Lung microvascular endothelial cell (primary cell): ENCODE measurements around the gene CKAP4. TPM values are rescaled to one million over a fixed set of nuclear protein-coding genes. Genes with fewer than 3 reads are reported as not detected.

Experiments used
- DNase-seq, 2 donors: peaks; one replicate each; pipeline versions ENCODE4 v3.0.0 to v3.0.0-alpha.2; 2010; ENCODE audit warnings: low read depth in 2 of 2
- total RNA-seq: library from RNA; depleted of rRNA; stranded (reverse); fragments of >200 nt; gene quantifications from 2 replicates; pipeline ENCODE4 v1.2.1, GENCODE V29; 2014

The CKAP4 gene
- total RNA-seq, 1 donor from 2014 or later = 35.9 TPM

DNA sequence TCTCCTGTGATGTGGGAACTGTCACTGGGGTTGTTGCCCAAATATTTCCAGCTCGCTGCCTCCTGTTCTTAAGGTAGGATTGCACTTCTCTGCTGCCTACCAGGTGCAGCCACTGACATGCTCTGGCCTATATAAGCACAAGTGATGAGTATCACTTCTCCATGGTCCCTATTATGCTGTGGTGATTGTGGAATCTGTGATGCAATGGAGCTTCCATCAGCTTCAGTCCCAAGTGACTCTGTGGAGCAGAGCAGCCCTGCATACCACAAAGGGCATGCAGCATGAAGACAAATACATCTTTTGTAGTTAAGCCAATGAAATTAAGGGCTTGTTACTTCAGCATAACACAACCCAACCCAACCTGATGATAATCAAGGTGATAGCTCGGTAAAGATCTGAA, 43.5 kb downstream of the CKAP4 start:
- no peak for DNase-seq

DNA sequence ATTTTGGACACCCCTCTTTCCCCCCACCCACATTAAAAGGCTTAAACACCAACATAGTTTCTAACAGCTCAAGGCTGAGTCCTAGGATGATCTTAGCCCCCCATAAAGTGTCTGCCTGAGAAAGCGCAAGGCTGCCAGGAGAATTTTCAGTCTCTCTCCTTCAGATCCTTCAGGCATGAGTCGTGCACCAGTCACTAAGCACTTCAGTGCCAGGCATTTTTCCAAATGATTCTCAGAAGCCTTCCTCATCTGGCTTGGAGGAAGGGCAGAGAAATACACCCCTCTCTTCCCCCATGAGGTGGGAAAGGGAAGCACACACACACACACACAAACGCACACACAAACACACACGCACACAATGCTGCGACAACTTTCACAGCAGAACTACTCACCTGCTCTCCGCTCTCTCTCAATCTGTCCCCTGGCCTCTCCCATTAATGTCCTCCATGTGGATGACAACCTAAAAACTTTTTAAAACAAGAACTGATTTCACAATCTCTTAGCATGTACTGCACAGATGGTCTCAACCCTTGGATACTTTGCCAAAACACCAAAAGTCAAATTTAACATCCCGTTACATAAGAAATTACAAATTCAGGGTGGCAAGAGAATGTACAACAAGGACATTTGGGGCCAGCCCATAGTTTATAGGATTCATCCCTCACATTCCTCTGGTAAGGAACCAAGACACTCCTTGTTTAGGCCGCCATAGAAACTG, 49.8 kb downstream of the CKAP4 start:
- DNase-seq = no peak

DNA sequence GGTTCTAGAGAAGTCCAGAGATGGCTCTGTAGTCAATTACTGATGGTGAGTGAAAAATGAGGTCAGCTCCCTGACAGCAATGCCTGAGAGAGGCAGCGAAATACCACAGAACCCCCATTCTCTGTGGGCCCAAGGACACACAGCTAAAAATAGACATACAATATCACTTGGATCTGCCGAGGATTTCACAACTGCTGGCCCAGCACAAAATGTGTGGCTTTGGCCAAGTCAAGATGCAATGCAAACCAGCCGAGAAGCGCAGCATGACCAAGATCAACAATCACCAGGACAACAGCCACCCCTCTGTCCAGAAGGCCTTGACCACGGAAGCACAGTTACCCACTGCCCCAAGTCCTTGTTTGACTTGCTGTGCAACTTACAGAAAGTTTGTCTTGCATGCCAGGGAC, 52.2 kb downstream of the CKAP4 start:
- DNase-seq = no peak

DNA sequence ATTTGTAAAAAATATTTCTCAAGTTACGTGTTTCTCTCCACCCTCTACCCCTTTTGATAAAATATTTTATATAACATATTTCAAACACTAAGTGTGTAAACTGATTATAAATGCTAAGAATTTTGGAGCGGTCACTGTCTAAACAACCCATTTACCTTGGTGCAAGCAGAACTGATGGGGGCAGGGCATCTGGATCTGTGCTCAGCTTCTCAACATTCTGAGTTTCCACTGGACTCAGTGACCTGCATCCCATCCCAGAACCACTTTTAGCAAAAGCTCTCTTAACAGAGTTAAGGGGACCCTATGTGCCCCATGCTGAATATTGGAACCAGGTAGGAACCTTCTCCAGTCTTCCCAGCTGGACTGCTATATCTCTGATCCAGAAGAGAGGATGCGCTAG, 53.5 kb downstream of the CKAP4 start:
- DNase-seq = no peak

DNA sequence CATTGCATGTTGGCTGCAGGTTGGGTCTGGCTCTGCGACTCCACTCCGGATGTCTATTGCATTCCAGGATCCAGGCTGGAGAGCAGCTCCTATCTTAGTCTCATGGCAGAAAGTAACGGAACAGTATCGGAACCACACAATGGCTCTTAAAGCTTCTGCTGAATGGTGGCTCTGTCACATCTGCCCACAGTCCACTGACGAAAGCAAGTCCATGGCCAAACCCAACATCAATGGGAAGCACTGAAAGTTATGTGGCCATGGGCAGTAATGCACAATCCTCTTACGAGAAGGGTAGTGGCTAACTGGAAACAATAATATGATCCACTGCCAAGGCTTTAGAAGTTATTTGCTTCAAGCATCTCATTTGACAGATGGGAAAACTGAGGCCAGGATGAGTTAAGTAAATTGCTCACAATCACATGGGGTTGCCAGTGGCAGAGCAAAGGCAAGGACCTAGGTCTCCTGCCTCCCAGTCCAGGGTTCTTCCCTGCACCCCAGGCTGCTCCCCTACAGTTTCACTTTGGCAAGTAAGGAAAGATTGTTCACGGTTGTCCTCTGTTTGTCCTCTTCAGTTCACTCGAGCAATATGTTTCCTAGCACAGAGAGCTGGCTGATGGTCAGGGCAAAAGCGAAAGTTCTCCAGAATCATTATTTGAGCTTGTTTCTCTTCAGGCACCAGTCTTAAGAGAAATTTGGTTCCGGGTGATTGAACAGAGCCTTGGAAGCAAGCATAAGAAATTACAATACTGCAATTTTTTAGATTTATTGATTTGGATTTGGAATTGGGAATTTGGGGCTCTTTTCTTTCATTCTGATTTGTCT, 54.2 kb downstream of the CKAP4 start:
- no peak for DNase-seq

DNA sequence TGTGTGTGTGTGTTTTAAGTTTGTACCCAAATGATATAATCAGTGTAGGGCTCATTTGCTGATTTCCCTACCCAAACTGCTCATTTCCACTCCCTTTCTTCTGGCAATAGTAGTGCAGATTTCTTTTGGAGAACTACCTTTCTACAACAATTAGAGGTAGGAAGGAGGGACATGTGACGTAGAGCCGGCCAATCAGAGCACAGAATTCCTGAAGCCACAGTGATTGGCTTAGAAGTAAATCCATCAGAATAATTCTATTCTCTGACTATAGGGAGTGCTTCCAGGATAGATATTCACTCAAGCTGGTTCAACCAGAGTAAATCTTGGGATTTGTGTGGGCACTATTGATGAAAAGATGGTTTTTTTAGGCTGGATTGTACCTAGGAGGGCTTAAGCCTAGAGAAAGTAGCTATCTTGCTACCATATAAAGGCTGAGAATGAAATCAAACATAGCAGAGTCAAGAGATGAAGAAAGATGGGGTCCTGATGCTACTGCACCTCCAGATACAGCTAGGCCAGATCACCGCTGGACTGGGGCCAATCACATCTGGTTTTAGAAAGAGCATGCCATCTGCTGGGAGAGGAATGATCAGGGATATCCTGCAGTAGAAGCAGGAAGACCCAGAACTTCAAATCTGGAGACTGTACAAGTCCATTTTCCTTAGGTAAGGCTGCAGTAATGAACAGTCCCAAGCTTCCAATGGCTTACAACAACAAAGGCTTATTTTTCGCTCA, 55.0 kb downstream of the CKAP4 start:
- DNase-seq = no peak

DNA sequence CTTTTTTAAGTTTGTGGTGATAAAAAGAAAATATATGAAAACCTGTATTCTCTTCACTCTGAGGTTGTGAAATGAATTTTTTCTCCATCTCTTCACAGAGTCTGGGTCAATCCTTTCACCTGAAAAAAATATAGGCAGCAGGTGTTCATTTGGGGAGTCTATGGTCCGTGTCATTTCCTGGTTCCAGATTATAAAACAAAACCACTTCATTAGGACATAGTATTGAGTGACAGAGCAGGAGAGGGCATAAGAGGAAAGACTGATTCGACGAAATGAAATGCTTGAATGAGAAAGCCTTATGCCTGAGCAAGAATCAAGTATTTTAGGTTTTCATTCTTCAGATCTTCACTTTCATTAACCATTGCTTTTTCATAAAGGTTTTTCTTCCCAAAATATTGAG, 57.2 kb downstream of the CKAP4 start:
- DNase-seq = no peak

DNA sequence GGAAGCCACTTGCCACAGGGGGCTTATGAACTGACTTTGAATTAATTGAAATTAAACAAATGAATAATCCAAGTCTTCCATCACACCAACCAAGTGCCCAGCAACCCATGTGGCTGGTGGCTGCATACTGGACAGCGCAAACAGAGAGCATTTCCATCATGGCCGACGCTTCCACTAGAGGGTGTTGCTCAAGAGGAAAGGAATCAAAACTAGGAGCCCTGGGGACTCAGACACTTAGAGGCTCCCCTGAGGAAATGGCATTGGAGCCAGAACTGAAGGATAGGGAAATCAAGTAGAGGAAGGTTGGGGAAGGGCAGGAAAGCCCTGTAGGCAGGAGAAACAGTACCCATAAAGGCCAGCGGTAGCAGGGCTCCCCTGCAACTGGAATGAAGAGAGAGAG, 58.5 kb downstream of the CKAP4 start:
- DNase-seq = no peak

DNA sequence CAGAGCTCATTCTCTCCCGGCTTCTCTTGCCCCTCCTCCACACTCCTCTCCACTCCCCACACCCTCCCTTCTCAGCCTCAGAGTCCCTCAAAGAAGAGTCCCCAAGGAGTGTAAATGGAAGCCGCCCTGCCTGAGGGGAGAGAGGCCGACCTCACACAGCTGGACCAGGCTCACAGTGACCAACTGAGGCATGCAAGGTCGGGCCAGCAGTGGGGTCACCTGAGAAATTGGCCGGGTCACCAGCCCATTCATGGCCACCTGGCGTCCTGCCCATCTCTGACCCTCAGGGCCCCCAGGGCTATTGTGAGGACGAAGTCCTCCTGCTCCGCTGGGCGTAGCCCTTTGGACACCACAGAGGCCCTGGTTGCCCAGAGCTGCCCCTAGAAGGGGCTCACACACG, 59.6 kb downstream of the CKAP4 start:
- no peak for DNase-seq

Other genes with a start within 250 kb of the CKAP4 start
- gene NUAK1, start 109.1 kb downstream of the CKAP4 start, total RNA-seq = 21.4 and 32.5 TPM in 2 replicates
- 42.7 and 59.1 TPM in 2 replicates for gene TCP11L2, start 54.7 kb upstream of the CKAP4 start, total RNA-seq
- gene POLR3B, start 109.7 kb upstream of the CKAP4 start, total RNA-seq = 5.7 and 6.5 TPM in 2 replicates